HG02798 (cell line): ENCODE data around the gene MSX1.

Experiments used
- ATAC-seq: cut with Tn5 transposase; IDR thresholded peaks from one replicate; pipeline ENCODE4 v1.9.1; 2021; ENCODE audit warnings: mild to moderate bottlenecking; ENCODE audit not compliant: unreplicated experiment, poor library complexity

The MSX1 gene

GRCh38 chr4:4890574-4891255 lies 31.2 kb downstream of the MSX1 start:
- ATAC-seq, result no peak

GRCh38 chr4:4893721-4894120 lies 34.3 kb downstream of the MSX1 start:
- no peak for ATAC-seq

- ATAC-seq, result no peak
Observed at GRCh38 chr4:4899202-4899925, 39.9 kb downstream of the MSX1 start.

- ATAC-seq, result no peak
Observed at GRCh38 chr4:4901877-4902276, 42.4 kb downstream of the MSX1 start.

GRCh38 chr4:4912155-4912554 lies 52.7 kb downstream of the MSX1 start:
- ATAC-seq, result no peak

- no peak for ATAC-seq
Observed at GRCh38 chr4:4913147-4913561, 53.7 kb downstream of the MSX1 start.
